AG09319 (cell line): ENCODE results near the gene RPL27.

Experiments
- DNase-seq: peaks from one replicate; pipeline ENCODE4 v3.0.0-alpha.2; 2010; ENCODE audit warnings: low read depth; ENCODE audit errors: extremely low read depth
- TF ChIP-seq, protein P1 (sequence below): IDR thresholded peaks from 2 replicates; pipeline ENCODE4 v1.5.1; 2011; ENCODE audit warnings: low read depth, mild to moderate bottlenecking, inconsistent platforms, low read length, moderate library complexity

Gene RPL27

GRCh38 chr17:43025766-43026537 lies 27.7 kb downstream of the RPL27 start:
- no peak for DNase-seq
- TF ChIP-seq, protein P1, sequence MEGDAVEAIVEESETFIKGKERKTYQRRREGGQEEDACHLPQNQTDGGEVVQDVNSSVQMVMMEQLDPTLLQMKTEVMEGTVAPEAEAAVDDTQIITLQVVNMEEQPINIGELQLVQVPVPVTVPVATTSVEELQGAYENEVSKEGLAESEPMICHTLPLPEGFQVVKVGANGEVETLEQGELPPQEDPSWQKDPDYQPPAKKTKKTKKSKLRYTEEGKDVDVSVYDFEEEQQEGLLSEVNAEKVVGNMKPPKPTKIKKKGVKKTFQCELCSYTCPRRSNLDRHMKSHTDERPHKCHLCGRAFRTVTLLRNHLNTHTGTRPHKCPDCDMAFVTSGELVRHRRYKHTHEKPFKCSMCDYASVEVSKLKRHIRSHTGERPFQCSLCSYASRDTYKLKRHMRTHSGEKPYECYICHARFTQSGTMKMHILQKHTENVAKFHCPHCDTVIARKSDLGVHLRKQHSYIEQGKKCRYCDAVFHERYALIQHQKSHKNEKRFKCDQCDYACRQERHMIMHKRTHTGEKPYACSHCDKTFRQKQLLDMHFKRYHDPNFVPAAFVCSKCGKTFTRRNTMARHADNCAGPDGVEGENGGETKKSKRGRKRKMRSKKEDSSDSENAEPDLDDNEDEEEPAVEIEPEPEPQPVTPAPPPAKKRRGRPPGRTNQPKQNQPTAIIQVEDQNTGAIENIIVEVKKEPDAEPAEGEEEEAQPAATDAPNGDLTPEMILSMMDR = no peak

GRCh38 chr17:43026595-43026994 lies 28.4 kb downstream of the RPL27 start:
- TF ChIP-seq, protein P1 = no peak

DNA sequence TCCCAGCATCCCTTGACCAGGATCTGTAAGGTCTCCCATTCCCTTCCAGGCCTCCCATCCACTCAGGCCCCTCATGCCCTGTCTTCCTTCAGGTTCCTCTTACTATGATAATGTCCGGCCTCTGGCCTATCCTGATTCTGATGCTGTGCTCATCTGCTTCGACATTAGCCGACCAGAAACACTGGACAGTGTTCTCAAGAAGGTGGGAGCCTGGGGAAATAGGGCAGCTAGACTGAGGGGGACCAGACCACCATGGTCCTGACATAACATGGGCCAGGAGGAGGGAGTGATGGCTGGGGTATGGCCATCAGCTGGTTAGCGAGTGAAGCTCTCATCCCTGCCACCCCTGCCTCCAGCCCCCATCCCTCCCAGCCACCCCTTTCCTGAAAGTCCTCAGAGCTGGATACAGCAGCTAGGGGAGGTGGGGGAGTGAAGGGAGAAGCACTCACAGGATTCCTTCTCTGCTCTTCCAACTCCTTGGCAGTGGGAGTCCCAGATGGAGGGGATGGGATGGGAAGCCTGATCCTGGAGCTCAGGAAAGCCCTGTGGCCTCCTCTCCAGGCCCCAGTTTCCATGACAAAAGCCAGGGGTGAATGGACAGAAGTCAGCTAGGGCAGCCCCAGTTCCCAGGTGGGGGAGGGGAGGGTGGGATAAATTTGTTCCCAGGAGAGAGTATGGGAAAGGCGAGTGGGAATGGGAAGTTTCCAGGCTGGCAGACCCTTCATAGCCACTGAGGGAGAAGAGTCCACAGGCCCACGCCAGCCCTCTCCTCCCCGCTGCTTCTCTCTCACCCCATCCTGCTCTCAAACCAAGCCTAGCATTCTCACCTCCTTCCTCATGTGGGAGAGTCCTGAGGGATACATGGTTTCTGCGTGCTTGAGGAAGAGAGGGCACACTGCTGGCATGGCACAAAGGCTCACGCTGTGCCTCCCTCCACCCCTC lies 29.1 kb downstream of the RPL27 start:
- TF ChIP-seq, protein P1 = no peak
- DNase-seq = no peak

More at GRCh38 chr17:43026595-43026994, 28.4 kb downstream of the RPL27 start:
- DNase-seq = no peak

DNA sequence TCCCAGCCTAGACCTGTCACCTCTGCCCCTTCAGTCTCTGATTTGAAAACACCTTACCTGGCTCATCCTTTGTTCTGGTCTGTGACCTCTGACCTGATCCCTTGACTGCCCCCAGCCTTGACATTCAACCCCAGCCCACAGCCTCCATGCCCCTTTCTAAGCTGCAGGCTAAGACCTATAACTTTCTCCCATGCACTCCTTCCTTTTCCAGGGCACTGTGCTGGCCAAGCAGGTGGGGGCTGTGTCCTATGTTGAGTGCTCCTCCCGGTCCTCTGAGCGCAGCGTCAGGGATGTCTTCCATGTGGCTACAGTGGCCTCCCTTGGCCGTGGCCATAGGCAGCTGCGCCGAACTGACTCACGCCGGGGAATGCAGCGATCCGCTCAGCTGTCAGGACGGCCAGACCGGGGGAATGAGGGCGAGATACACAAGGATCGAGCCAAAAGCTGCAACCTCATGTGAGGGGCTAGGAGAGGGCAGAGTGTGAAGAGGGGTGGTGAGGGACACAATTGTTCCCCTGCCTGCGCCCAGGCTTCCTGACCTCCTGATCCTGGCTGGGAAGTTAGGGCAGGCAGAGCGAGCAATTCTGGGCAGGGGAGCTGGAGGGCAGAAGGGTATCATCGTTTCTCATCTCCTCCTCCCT lies 30.1 kb downstream of the RPL27 start:
- no peak for DNase-seq
- TF ChIP-seq, protein P1 = no peak

- no peak for DNase-seq
- TF ChIP-seq, protein P1 = no peak
Observed at GRCh38 chr17:43030137-43030767, 32.0 kb downstream of the RPL27 start.

- TF ChIP-seq, protein P1 = no peak
- DNase-seq = no peak
Observed at GRCh38 chr17:43031666-43032065, 33.4 kb downstream of the RPL27 start.
